ENCODE data around the gene BMPER.

BMPER gene

GRCh38 chr7:34133983-34134782, 228.8 kb downstream of the BMPER start:
- ChIA-PET POLR2A (no interaction called here), CTCF (interaction anchor here (0.5 to 2.7 kb wide), 29 partner anchors 11 to 1763 kb away, joined by 3 to 20 read pairs (median 4); no protein-coding TSS in a partner anchor)
- TF ChIP-seq ATF2 (tag by site-specific recombination; IDR thresholded peaks at IDR 0.05; ENCODE audit: low read depth) (no peak), CTCF (tag by site-specific recombination; IDR thresholded peaks at IDR 0.05) (peak; percentile 36; the same call in 1 of the 2 replicates), ZNF473 (tag by site-specific recombination; IDR thresholded peaks at IDR 0.05) (no peak), ZNF654 (tag by site-specific recombination; IDR thresholded peaks at IDR 0.05; ENCODE audit: low read depth) (peak; percentile 74)
- Histone ChIP-seq H3K36me3 (ENCODE audit: control insufficient read depth in 2 of 2, insufficient read depth in 1 of 2, low read length in 2 of 2) (no peaks in the 10 kb centered on the region), H3K4me1 (ENCODE audit: control insufficient read depth, insufficient read depth, low read length) (no peaks in the 10 kb centered on the region), H3K4me3 (ENCODE audit: low read depth, low read length) (no peak overlapping the region), H3K9me3 (ENCODE audit: control insufficient read depth, insufficient read depth, low read depth, low read length) (no peaks in the 10 kb centered on the region), H3K27ac (ENCODE audit: extremely low read depth, low read depth, low read length) (no peak overlapping the region)

- TF ChIP-seq ZIC2 (tag by site-specific recombination; IDR thresholded peaks at IDR 0.05) = peak; percentile 38
- TF ChIP-seq SCRT1 (tag by site-specific recombination; IDR thresholded peaks at IDR 0.05; ENCODE audit: borderline replicate concordance) = no peak
- CTCF ChIA-PET = interaction anchor here (0.6 to 2.7 kb wide), 5 partner anchors 16 to 360 kb away, joined by 3 to 20 read pairs (median 3); no protein-coding TSS in a partner anchor
These were observed 230.6 kb downstream of the BMPER start for GRCh38 chr7:34135924-34136323.

GRCh38 chr7:34136698-34137097, 231.4 kb downstream of the BMPER start:
- CTCF ChIA-PET = interaction anchor here (0.6 to 1.5 kb wide), 2 partner anchors 14 to 22 kb away, joined by 3 read pairs; no protein-coding TSS in a partner anchor
- Histone ChIP-seq H3K27ac (ENCODE audit: extremely low read depth, low read depth, low read length) (no peak overlapping the region), H3K4me3 (ENCODE audit: low read depth, low read length) (no peak overlapping the region), H3K4me1 (ENCODE audit: control insufficient read depth, insufficient read depth, low read length) (no peaks in the 10 kb centered on the region), H3K9me3 (ENCODE audit: control insufficient read depth, insufficient read depth, low read depth, low read length) (no peaks in the 10 kb centered on the region), H3K36me3 (ENCODE audit: control insufficient read depth in 2 of 2, insufficient read depth in 1 of 2, low read length in 2 of 2) (no peaks in the 10 kb centered on the region)
- POLR2A ChIA-PET = no interaction called here
- TF ChIP-seq ZIC2 (tag by site-specific recombination; IDR thresholded peaks at IDR 0.05) (no peak), ZNF280D (tag by site-specific recombination; IDR thresholded peaks at IDR 0.05) (no peak), ZNF654 (tag by site-specific recombination; IDR thresholded peaks at IDR 0.05; ENCODE audit: low read depth) (no peak), ZNF2 (tag by site-specific recombination; IDR thresholded peaks at IDR 0.05) (no peak), TCF7L2 (IDR thresholded peaks at IDR 0.05; ENCODE audit: borderline replicate concordance, low read depth, low read length) (no peak), ZNF596 (tag by site-specific recombination; IDR thresholded peaks at IDR 0.05) (no peak), ZBTB49 (tag by site-specific recombination; IDR thresholded peaks at IDR 0.05; ENCODE audit: low read depth) (no peak), ZNF175 (tag by site-specific recombination; IDR thresholded peaks at IDR 0.05) (no peak), ZSCAN16 (tag by site-specific recombination; IDR thresholded peaks at IDR 0.05) (no peak), ZNF292 (tag by site-specific recombination; IDR thresholded peaks at IDR 0.05; ENCODE audit: borderline replicate concordance, low read depth) (no peak), SP7 (tag by site-specific recombination; IDR thresholded peaks at IDR 0.05) (no peak), ZFP41 (tag by site-specific recombination; IDR thresholded peaks at IDR 0.05; ENCODE audit: borderline replicate concordance) (no peak)

More at GRCh38 chr7:34135924-34136323, 230.6 kb downstream of the BMPER start:
- no peaks in the 10 kb centered on the region for H3K4me1 ChIP-seq (ENCODE audit: control insufficient read depth, insufficient read depth, low read length)
- H3K27ac ChIP-seq (ENCODE audit: extremely low read depth, low read depth, low read length) = no peak overlapping the region
- POLR2A ChIA-PET = no interaction called here
- no peaks in the 10 kb centered on the region for H3K36me3 ChIP-seq (ENCODE audit: control insufficient read depth in 2 of 2, insufficient read depth in 1 of 2, low read length in 2 of 2)
- no peak overlapping the region for H3K4me3 ChIP-seq (ENCODE audit: low read depth, low read length)
- H3K9me3 ChIP-seq (ENCODE audit: control insufficient read depth, insufficient read depth, low read depth, low read length) = no peaks in the 10 kb centered on the region
